Smooth muscle cell (in vitro differentiated cells): ENCODE data around the gene GUCY1B1. TPM values are rescaled to one million over a fixed set of nuclear protein-coding genes. Genes with fewer than 3 reads are reported as not detected.
"Not testable (repeated sequence)": the region's sequence is repeated elsewhere in the genome, so short reads cannot be mapped to it uniquely, and the experiment has no call there.

Experiments used
- DNase-seq: peaks from one replicate; lab custom pipeline; 2025; ENCODE audit not compliant: unreplicated experiment; lab: John Stamatoyannopoulos, UW
- H2AFZ ChIP-seq: fragments of 200-600 bp; sonication (generic); 2 replicates; pipeline ENCODE4 v1.6.0; 2016; ENCODE audit warnings: antibody characterized with exemption, low read depth, mild to moderate bottlenecking
- H3F3A ChIP-seq: fragments of 200-600 bp; sonication (generic); 2 replicates; pipeline ENCODE4 v1.6.0; 2017; ENCODE audit warnings: antibody characterized with exemption, low read depth
- H3K27ac ChIP-seq: fragments of 200-600 bp; sonication (generic); 2 replicates; pipeline ENCODE4 v1.5.1; 2016; ENCODE audit warnings: low read depth, mild to moderate bottlenecking
- H3K27me3 ChIP-seq: fragments of 200-600 bp; sonication (generic); 2 replicates; pipeline ENCODE4 v1.6.1; 2016; ENCODE audit warnings: low read depth, mild to moderate bottlenecking
- H3K36me3 ChIP-seq: fragments of 200-600 bp; sonication (generic); 2 replicates; pipeline ENCODE4 v1.5.1; 2016; ENCODE audit warnings: low read depth
- H3K4me1 ChIP-seq: fragments of 200-600 bp; sonication (generic); 2 replicates; pipeline ENCODE4 v1.5.1; 2016; ENCODE audit warnings: low read depth
- H3K4me2 ChIP-seq: fragments of 200-600 bp; sonication (generic); 2 replicates; pipeline ENCODE4 v1.6.0; 2016; ENCODE audit warnings: mild to moderate bottlenecking
- H3K4me3 ChIP-seq: fragments of 200-600 bp; sonication (generic); 2 replicates; pipeline ENCODE4 v1.5.1; 2016; ENCODE audit warnings: mild to moderate bottlenecking
- H3K79me2 ChIP-seq: fragments of 200-600 bp; sonication (generic); 2 replicates; pipeline ENCODE4 v1.6.0; 2016; ENCODE audit warnings: low read depth, mild to moderate bottlenecking
- H3K9ac ChIP-seq: fragments of 200-600 bp; sonication (generic); 2 replicates; pipeline ENCODE4 v1.6.0; 2016; ENCODE audit warnings: low read depth
- H3K9me3 ChIP-seq: fragments of 200-600 bp; sonication (generic); replicated peaks from 2 replicates; pipeline ENCODE4 v1.5.1; 2016; ENCODE audit warnings: low read depth
- H4K20me1 ChIP-seq: fragments of 200-600 bp; sonication (generic); 2 replicates; pipeline ENCODE4 v1.6.0; 2016; ENCODE audit warnings: low read depth
- CTCF ChIP-seq: fragments of 200-600 bp; sonication (generic); IDR thresholded peaks from 2 replicates; pipeline ENCODE4 v1.5.1; 2017; ENCODE audit warnings: borderline replicate concordance, mild to moderate bottlenecking, antibody characterized with exemption; ENCODE audit not compliant: insufficient read depth, poor library complexity, severe bottlenecking
- WGBS: methylation state at CpG from one replicate; pipeline ENCODE4 v1.1.7; 2016; ENCODE audit warnings: low lambda C conversion rate; 5-methylcytosine and 5-hydroxymethylcytosine counted together
- polyA plus RNA-seq: library from polyadenylated mRNA; unstranded; fragments of >200 nt; fragmentation: Nextera tagmentation; extraction: Ambion mirVana; gene quantifications from 2 replicates; pipeline ENCODE4 v1.2.1, GENCODE V29; 2016
- total RNA-seq: library from RNA; depleted of rRNA; stranded (reverse); fragments of >200 nt; gene quantifications from 2 replicates; pipeline ENCODE4 v1.2.3, GENCODE V29; 2014

The GUCY1B1 gene
- total and polyA plus RNA-seq, 2 experiments from 2014 or later: 26.7 to 32.2 TPM

- Histone ChIP-seq H3K4me3 (no peak overlapping the region), H3K4me1 (no peaks in the 10 kb centered on the region), H3K9me3 (no peaks in the 10 kb centered on the region), H3K36me3 (peaks cover 2% of the 10 kb centered on the region), H3K9ac (no peak overlapping the region), H3F3A (no peaks in the 10 kb centered on the region), H3K4me2 (no peak overlapping the region), H2AFZ (no peak overlapping the region), H4K20me1 (no peaks in the 10 kb centered on the region), H3K27me3 (no peaks in the 10 kb centered on the region), H3K79me2 (no peaks in the 10 kb centered on the region), H3K27ac (no peak overlapping the region)
- WGBS: 85% methylated on average over 1 of the region's 1 CpG
- DNase-seq: no peak
- TF ChIP-seq CTCF: no peak
Measured at GRCh38 chr4:155794589-155795236, 35.9 kb downstream of the GUCY1B1 start.

GRCh38 chr4:155795991-155796390 lies 37.2 kb downstream of the GUCY1B1 start:
- WGBS: 42% methylated on average over 3 of the region's 3 CpGs
- no peaks in the 10 kb centered on the region for H3K4me1 ChIP-seq
- DNase-seq: no peak
- H3K9ac ChIP-seq: no peak overlapping the region
- H3K27me3 ChIP-seq: no peaks in the 10 kb centered on the region
- no peak overlapping the region for H3K4me3 ChIP-seq
- no peaks in the 10 kb centered on the region for H4K20me1 ChIP-seq
- H3K27ac ChIP-seq: no peak overlapping the region
- peaks cover 3% of the 10 kb centered on the region for H3K36me3 ChIP-seq
- H3K9me3 ChIP-seq: no peaks in the 10 kb centered on the region
- peak; percentile 28 for TF ChIP-seq CTCF
- no peaks in the 10 kb centered on the region for H3K79me2 ChIP-seq
- no peak overlapping the region for H2AFZ ChIP-seq
- H3F3A ChIP-seq: no peaks in the 10 kb centered on the region
- no peak overlapping the region for H3K4me2 ChIP-seq

GRCh38 chr4:155797581-155797980 lies 38.8 kb downstream of the GUCY1B1 start:
- not testable (repeated sequence) for H3K4me2 ChIP-seq, H3K27ac ChIP-seq, H3K27me3 ChIP-seq, H3K4me1 ChIP-seq, H3K36me3 ChIP-seq, H3F3A ChIP-seq, H2AFZ ChIP-seq, H3K9ac ChIP-seq, DNase-seq, H3K79me2 ChIP-seq, H4K20me1 ChIP-seq, H3K9me3 ChIP-seq, H3K4me3 ChIP-seq
- 94% methylated on average over 4 of the region's 4 CpGs for WGBS

- no peaks in the 10 kb centered on the region for H3K79me2 ChIP-seq
- H3K4me3 ChIP-seq: no peak overlapping the region
- H3K4me1 ChIP-seq: no peaks in the 10 kb centered on the region
- H2AFZ ChIP-seq: no peak overlapping the region
- H3K4me2 ChIP-seq: no peak overlapping the region
- H3K36me3 ChIP-seq: peaks cover 3% of the 10 kb centered on the region
- WGBS: 83% methylated on average over 5 of the region's 5 CpGs
- no peaks in the 10 kb centered on the region for H3K27me3 ChIP-seq
- DNase-seq: no peak
- H3F3A ChIP-seq: no peaks in the 10 kb centered on the region
- H3K27ac ChIP-seq: no peak overlapping the region
- TF ChIP-seq CTCF: no peak
- no peaks in the 10 kb centered on the region for H4K20me1 ChIP-seq
- no peak overlapping the region for H3K9ac ChIP-seq
- no peaks in the 10 kb centered on the region for H3K9me3 ChIP-seq
Measured at GRCh38 chr4:155799116-155799793, 40.4 kb downstream of the GUCY1B1 start.
